Effector CD8-positive, alpha-beta T cell (primary cell): ENCODE data around the gene CCDC181.

Source experiments
- DNase-seq: peaks from one replicate; lab custom pipeline; 2025; lab: John Stamatoyannopoulos, UW

CCDC181 gene

GRCh38 chr1:169395955-169396354 is 31.3 kb downstream of the CCDC181 start:
- DNase-seq: no peak

- no peak for DNase-seq
Measured at GRCh38 chr1:169392406-169392805, 34.9 kb downstream of the CCDC181 start.

- DNase-seq: no peak
Measured at GRCh38 chr1:169390303-169390702, 37.0 kb downstream of the CCDC181 start.

GRCh38 chr1:169387399-169387798 is 39.9 kb downstream of the CCDC181 start:
- DNase-seq: no peak

GRCh38 chr1:169383449-169383848 is 43.8 kb downstream of the CCDC181 start:
- DNase-seq: no peak

- DNase-seq: no peak
Measured at GRCh38 chr1:169381162-169381561, 46.1 kb downstream of the CCDC181 start.

GRCh38 chr1:169371404-169371803 is 55.9 kb downstream of the CCDC181 start:
- DNase-seq: no peak

GRCh38 chr1:169368406-169368769 is 58.9 kb downstream of the CCDC181 start:
- DNase-seq: peak; percentile 8

- peak; percentile 96 for DNase-seq
Measured at GRCh38 chr1:169367686-169368405, 59.4 kb downstream of the CCDC181 start, which contains the start of the genes BLZF1 and NME7. Gene BLZF1 (plus strand): TSS chr1:169368195. CDS start chr1:169369523, 1,328 bp downstream. Gene NME7 (minus strand): TSS chr1:169367797. CDS start chr1:169367710, 87 bp downstream.

GRCh38 chr1:169367096-169367685 is 60.1 kb downstream of the CCDC181 start:
- DNase-seq: no peak

GRCh38 chr1:169364948-169365347 is 62.3 kb downstream of the CCDC181 start:
- no peak for DNase-seq

- DNase-seq: no peak
Measured at GRCh38 chr1:169363046-169363730, 64.1 kb downstream of the CCDC181 start.

GRCh38 chr1:169361281-169361680 is 66.0 kb downstream of the CCDC181 start:
- DNase-seq: no peak

GRCh38 chr1:169360415-169360814 is 66.9 kb downstream of the CCDC181 start:
- no peak for DNase-seq

- no peak for DNase-seq
Measured at GRCh38 chr1:169348383-169349036, 78.8 kb downstream of the CCDC181 start.

GRCh38 chr1:169347688-169348382 is 79.4 kb downstream of the CCDC181 start:
- DNase-seq: no peak

GRCh38 chr1:169346036-169346589 is 81.2 kb downstream of the CCDC181 start:
- DNase-seq: no peak

- DNase-seq: no peak
Measured at GRCh38 chr1:169345511-169345910, 81.8 kb downstream of the CCDC181 start.
